Upper lobe of right lung (tissue), 1 donor: ENCODE data around the gene MAP4K4. TPM values are rescaled to one million over a fixed set of nuclear protein-coding genes. Genes with fewer than 3 reads are reported as not detected.

Experiments used
- ATAC-seq: fragments of 200-7000 bp; cut with Tn5 transposase; one replicate; pipeline ENCODE4 v1.9.1; 2020; ENCODE audit warnings: mild to moderate bottlenecking, moderate library complexity
- DNase-seq: peaks from one replicate; pipeline ENCODE4 v3.0.0-alpha.2; 2020
- H3K27ac ChIP-seq: fragments of 200-600 bp; one replicate; pipeline ENCODE4 v1.8.0; 2022
- H3K27me3 ChIP-seq: fragments of 200-600 bp; one replicate; pipeline ENCODE4 v1.8.0; 2022; ENCODE audit warnings: mild to moderate bottlenecking
- H3K36me3 ChIP-seq: fragments of 200-600 bp; one replicate; pipeline ENCODE4 v1.8.0; 2022
- H3K4me1 ChIP-seq: fragments of 200-600 bp; one replicate; pipeline ENCODE4 v1.8.0; 2022
- H3K4me3 ChIP-seq: fragments of 200-600 bp; one replicate; pipeline ENCODE4 v1.8.0; 2022; ENCODE audit warnings: mild to moderate bottlenecking
- H3K9me3 ChIP-seq: fragments of 200-600 bp; one replicate; pipeline ENCODE4 v1.8.0; 2022
- intact Hi-C: fragments of 100-400 bp; cut with DNase I; formaldehyde crosslinking; loops from one replicate; pipeline ENCODE4 v1.11.0; 2022
- total RNA-seq: library from RNA; stranded (reverse); fragmentation: NEBNext Ultra II Directional; extraction: Animal tissue kit (Norgen Biotek cat#: 25700); gene quantifications from one replicate; pipeline ENCODE4 v1.2.1, GENCODE V29; 2021
- TF ChIP-seq, protein P1 (sequence below): fragments of 200-600 bp; IDR thresholded peaks from one replicate; pipeline ENCODE4 v1.8.0; 2022; ENCODE audit warnings: antibody characterized with exemption
- donor health status: DM: no; HTN: yes; CAD: no; lungs with severe emphysema.

MAP4K4 gene
- total RNA-seq, 1 donor from 2014 or later = 88.7 TPM

DNA sequence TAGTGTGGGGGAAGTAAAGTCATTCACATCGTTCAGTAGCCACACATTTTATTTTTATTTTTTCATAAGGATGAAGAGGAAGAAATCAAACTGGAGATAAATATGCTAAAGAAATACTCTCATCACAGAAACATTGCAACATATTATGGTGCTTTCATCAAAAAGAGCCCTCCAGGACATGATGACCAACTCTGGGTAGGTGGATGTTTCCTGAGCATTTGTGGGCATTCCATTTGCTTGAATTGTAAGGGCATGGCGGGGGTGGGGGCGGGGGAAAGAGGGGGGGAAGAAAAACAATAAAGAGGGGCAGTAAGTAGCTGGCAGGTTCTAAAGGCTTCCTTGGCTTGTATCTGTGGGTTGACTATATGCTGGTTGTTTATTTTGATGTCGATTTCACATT is 126.4 kb downstream of the MAP4K4 start:
- Histone ChIP-seq H3K27ac (no peak overlapping the region), H3K27me3 (no peaks in the 10 kb centered on the region), H3K36me3 (peaks cover 16% of the 10 kb centered on the region), H3K4me3 (no peak overlapping the region), H3K9me3 (no peaks in the 10 kb centered on the region), H3K4me1 (peaks cover 37% of the 10 kb centered on the region)
- TF ChIP-seq, protein P1, sequence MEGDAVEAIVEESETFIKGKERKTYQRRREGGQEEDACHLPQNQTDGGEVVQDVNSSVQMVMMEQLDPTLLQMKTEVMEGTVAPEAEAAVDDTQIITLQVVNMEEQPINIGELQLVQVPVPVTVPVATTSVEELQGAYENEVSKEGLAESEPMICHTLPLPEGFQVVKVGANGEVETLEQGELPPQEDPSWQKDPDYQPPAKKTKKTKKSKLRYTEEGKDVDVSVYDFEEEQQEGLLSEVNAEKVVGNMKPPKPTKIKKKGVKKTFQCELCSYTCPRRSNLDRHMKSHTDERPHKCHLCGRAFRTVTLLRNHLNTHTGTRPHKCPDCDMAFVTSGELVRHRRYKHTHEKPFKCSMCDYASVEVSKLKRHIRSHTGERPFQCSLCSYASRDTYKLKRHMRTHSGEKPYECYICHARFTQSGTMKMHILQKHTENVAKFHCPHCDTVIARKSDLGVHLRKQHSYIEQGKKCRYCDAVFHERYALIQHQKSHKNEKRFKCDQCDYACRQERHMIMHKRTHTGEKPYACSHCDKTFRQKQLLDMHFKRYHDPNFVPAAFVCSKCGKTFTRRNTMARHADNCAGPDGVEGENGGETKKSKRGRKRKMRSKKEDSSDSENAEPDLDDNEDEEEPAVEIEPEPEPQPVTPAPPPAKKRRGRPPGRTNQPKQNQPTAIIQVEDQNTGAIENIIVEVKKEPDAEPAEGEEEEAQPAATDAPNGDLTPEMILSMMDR = no peak
- intact Hi-C loops = loop anchor here (10.0 kb wide), 1 partner anchor 129 kb away; the partner anchor contains the start of gene MAP4K4
- DNase-seq = no peak
- ATAC-seq = no peak

DNA sequence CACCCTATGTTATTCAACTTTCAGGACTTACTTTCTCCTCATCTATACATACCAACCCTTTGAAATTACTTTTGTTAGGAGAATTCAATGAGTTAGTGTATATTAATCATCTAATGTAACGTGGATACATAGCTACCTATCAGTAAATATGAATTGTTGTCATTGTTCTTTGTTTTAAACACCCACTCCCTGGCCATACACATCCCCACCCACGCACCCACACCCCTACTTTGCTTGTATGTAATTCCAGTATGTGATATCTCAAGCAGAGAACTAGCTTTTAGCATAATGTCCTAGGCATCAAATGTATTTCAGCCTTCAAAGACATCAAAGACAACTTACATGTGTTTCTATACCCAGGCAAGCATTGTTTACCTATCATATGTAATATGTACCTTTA is 129.2 kb downstream of the MAP4K4 start:
- intact Hi-C loops = loop anchor here (10.0 kb wide), 1 partner anchor 132 kb away; the partner anchor contains the start of gene MAP4K4
- no peaks in the 10 kb centered on the region for H3K9me3 ChIP-seq
- no peak overlapping the region for H3K27ac ChIP-seq
- no peak for DNase-seq
- no peak for ATAC-seq
- no peaks in the 10 kb centered on the region for H3K27me3 ChIP-seq
- no peak overlapping the region for H3K4me3 ChIP-seq
- H3K36me3 ChIP-seq = peaks cover 29% of the 10 kb centered on the region
- TF ChIP-seq, protein P1 = no peak
- H3K4me1 ChIP-seq = peaks cover 37% of the 10 kb centered on the region

DNA sequence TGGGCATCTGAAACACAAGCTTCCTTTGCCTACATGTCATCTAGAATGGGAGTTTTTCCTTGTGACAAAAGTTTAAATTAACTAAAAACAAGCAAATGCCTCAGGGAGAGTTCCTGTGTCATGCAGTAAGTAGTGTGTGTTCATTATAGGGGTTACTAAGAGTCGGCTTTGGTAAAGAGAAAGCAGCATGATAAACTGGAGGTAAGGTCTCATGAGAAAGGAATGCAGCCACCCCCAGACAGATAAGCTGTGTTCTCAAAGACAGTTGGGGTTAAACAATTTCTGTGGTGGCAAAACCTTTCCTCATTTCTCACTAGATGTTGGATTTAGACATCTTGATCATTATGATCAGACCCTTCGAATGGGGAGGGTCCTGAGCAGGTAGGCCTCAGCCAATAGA is 129.7 kb downstream of the MAP4K4 start:
- H3K36me3 ChIP-seq = peaks cover 34% of the 10 kb centered on the region
- intact Hi-C loops = loop anchor here (10.0 kb wide), 1 partner anchor 132 kb away; the partner anchor contains the start of gene MAP4K4
- H3K27me3 ChIP-seq = no peaks in the 10 kb centered on the region
- H3K4me1 ChIP-seq = peaks cover 40% of the 10 kb centered on the region
- no peak for ATAC-seq
- TF ChIP-seq, protein P1 = no peak
- no peaks in the 10 kb centered on the region for H3K9me3 ChIP-seq
- H3K27ac ChIP-seq = no peak overlapping the region
- no peak overlapping the region for H3K4me3 ChIP-seq
- no peak for DNase-seq

DNA sequence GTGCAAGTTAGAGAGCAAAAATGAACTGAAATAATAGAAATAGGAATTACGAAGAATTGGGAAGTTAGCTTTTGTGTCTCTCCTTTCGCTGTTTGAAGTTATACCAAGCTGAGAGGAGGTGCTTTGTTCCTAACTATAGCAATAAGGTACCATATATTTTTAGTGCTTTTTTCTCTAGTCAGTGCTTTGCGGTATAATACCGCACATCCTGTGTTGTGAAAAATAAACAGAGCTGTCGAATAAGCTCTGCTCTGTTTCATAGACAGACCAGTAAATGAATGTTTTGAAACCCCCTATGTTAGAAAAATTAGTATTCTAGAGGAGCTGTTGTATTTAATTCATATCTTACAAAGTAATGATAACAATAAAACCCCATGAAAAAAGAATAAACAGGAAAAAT is 130.8 kb downstream of the MAP4K4 start:
- H3K4me3 ChIP-seq = no peak overlapping the region
- H3K4me1 ChIP-seq = peaks cover 36% of the 10 kb centered on the region
- TF ChIP-seq, protein P1 = no peak
- no peaks in the 10 kb centered on the region for H3K27me3 ChIP-seq
- no peak for ATAC-seq
- no peak for DNase-seq
- intact Hi-C loops = loop anchor here (10.0 kb wide), 1 partner anchor 133 kb away; the partner anchor contains the start of gene MAP4K4
- peaks cover 41% of the 10 kb centered on the region for H3K36me3 ChIP-seq
- no peak overlapping the region for H3K27ac ChIP-seq
- no peaks in the 10 kb centered on the region for H3K9me3 ChIP-seq

DNA sequence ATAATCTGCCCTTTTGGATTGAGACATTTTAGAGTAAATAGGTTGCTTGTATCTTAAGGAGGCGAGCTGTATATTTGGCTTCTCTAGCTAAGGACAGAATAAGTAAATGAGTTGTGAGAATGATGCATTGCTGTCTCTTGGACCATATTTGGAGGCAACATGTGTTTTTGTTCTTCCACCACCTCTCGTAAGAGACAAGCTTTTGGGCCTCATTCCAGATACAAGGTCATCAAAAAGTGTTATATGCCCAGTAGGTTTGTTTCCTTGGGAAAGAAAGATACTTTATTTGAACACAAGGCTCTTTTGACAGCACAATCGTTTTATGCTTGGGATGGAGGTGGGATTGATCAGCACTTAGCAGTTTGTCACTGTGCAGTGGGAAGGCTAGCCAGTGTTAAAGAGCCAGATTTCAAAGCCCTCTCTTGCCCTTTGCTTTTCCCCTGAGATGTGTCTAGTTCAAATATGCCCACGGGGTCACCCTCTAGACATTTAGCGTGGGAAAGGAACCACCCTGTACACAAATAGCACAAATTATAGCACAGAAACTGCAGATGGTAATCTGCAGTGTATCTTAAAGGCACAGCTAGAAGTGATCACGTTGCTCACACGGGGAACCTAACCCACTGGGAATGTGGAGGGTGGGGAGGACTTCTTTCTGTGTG is 131.3 kb downstream of the MAP4K4 start:
- H3K4me3 ChIP-seq = no peak overlapping the region
- intact Hi-C loops = loop anchor here (10.0 kb wide), 1 partner anchor 134 kb away; the partner anchor contains the start of gene MAP4K4
- H3K27me3 ChIP-seq = no peaks in the 10 kb centered on the region
- no peaks in the 10 kb centered on the region for H3K9me3 ChIP-seq
- peaks cover 41% of the 10 kb centered on the region for H3K36me3 ChIP-seq
- no peak for DNase-seq
- ATAC-seq = no peak
- no peak overlapping the region for H3K27ac ChIP-seq
- peaks cover 36% of the 10 kb centered on the region for H3K4me1 ChIP-seq
- TF ChIP-seq, protein P1 = no peak
